GM18508 (cell line): ENCODE results near the gene EIF2S2.

Source experiments
- ATAC-seq: cut with Tn5 transposase; IDR thresholded peaks from one replicate; pipeline ENCODE4 v1.9.1; 2021; ENCODE audit warnings: moderate number of reproducible peaks; ENCODE audit not compliant: insufficient read depth, unreplicated experiment

EIF2S2 gene

DNA sequence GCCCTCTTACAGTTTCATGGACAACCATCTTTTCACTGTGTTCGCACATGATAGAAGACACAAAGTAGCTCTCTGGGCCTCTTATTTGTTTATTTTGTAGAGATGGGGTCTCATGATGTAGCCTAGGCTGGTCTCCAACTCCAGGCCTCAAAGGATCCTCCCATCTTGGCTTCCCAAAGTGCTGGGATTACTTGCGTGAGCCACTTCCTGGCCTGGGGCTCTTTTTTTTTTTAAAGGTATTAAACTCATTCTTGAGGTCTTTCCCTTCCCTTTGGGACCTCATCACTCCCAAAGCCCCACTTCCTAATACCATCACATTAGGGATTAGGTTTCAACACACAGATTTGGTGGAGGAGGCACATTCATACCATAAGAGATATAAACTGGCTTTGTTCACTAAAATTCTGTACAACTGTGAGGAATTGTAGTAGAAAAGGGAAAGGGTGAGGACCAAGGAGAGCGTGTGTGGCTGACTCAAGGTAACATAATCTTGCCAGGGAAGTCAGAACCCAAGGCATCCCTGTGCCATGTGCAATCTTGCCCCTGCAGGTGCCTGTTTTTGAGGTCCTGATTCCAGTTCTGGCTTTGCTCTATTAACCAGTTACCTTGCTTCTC is 45.5 kb downstream of the EIF2S2 start:
- no peak for ATAC-seq

DNA sequence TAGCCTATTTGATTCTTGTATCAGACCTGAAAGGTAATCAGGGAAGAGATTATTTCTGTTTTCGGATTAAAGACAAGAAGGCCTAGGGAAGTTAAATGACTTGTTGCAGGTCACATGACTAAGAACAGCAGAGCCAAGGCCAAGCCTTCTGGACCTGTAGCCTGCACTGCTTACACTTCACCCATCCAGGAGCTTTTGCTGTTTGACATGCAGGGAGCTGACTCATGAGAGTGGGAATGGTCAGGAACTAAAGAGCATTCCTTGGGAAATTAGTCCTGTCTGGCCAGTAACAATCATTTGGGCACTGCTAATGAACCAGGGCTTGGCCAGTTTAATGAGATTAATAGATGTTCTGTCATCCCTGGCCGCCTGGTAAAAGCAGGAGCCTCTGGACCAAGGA is 46.8 kb downstream of the EIF2S2 start:
- no peak for ATAC-seq

DNA sequence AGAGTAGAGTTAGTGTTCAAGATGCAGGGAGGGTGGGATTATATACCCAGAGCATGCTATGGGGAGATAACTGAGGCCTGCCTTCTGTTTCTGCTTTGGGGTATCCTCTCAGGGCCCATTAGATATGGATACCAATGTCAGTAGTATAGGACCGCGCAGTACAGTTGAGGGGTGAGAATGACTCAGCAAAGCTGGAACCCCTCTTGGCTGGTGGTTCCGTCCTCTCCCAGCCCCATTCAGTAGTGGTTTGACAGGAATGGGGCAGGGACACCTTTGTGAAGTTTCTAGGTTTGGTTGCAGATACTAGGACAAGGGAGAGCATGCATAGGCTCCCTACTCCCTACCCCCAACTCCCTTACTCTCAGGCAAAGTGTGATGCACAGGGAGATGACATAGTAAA is 47.8 kb downstream of the EIF2S2 start:
- ATAC-seq, result no peak

- no peak for ATAC-seq
Observed at GRCh38 chr20:34062570-34063482, 49.2 kb downstream of the EIF2S2 start.

DNA sequence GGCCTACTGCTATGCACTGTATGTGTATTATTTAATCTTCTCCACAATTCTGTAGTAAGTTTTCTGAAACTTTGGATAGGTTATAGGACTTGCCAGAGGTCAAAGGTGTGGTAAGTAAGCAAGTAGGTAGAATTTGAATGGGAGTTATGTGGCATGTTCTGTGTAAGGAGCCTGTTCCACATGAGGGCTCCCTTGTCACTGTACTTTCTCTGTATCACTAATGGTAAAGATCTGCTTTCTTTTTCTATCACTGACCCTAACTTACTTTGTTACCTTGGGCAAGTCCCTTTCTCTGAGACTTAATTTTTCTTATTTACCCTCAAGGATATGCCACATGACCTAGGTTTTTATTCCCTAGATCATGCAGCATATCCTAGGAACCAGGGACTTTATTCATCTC is 50.3 kb downstream of the EIF2S2 start:
- ATAC-seq, result no peak

- no peak for ATAC-seq
Observed at GRCh38 chr20:34060970-34061369, 51.1 kb downstream of the EIF2S2 start.

GRCh38 chr20:34058831-34059230 is 53.2 kb downstream of the EIF2S2 start:
- no peak for ATAC-seq

DNA sequence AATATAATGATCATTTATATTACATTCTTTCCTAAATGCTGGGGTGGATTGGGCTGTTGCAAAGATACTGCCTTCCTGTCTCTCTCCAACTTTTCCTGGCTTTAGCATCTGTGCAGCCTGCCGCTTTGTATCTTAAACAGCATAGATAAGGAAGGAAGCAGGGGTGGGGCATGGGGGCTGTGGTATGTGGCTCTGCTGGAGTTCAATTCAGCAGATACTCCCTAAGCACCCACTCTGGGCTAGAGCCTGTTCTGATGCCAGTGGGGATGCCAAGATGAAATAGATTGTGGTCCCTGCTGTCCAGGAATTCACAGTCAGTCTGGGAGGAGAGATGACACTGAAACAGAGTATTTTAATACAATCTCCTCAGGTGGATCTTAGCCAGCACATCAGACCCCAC is 56.8 kb downstream of the EIF2S2 start:
- no peak for ATAC-seq

DNA sequence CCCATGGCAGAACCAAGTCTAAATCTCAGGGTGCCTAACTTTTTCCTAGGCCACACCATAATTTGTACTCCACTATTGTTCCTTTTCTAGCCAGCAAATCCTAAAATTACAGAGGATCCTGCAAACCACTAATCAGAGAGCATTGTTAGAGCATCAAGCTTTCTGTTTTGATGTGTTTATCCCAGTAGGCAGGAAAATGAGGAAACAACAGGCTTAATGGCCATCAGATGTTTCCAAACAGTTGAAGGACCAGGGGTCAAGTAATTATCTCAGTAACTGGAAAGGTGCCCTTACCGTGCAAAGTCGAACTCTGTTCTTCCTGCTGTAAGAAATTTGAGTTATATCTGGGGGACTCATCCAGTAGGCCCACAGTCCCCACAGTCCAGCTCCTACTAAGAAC is 59.6 kb downstream of the EIF2S2 start:
- ATAC-seq, result no peak

GRCh38 chr20:34049897-34050695 is 61.9 kb downstream of the EIF2S2 start:
- ATAC-seq, result no peak

DNA sequence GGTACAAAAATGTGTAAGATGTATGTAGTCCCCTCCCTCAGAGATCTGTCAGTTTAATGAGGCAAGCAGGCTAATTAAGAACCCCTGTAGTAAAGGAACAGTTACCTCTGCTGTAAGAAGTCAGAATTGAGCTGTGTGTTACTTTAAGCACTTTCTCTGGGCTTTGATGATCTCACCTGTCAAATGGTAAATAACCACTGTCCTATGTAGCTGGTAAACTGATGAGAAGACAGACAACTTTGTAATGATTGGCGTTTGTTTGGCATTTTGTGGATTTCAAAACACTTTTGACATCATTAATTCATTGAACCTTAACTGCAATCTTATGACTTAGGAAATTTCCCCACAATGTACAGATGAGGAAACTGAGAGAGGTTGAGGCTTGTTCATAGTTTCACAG is 62.7 kb downstream of the EIF2S2 start:
- ATAC-seq, result no peak

GRCh38 chr20:34047917-34048316 is 64.1 kb downstream of the EIF2S2 start:
- ATAC-seq, result no peak

GRCh38 chr20:34047010-34047687 is 64.9 kb downstream of the EIF2S2 start:
- no peak for ATAC-seq

GRCh38 chr20:34045930-34046725 is 65.9 kb downstream of the EIF2S2 start:
- ATAC-seq, result no peak

DNA sequence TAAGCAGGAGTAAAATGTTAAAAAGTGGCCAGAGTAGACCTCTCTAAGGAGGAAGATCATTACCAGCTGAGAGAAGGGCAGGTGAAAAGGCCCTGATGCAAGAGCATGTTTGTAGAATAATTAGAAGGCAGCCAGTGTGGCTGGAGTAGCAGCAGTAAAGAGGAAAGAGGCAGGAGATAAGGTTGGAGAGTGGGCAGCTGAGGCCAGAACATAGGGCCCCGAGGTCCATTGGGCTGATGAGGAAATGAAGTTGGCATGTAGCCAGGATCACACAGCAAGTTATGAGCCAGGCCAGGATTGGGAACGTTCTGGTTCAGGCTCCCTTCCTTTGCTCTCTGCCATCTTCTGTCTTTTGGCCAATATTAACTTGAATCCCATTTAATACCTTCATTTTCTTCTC is 66.7 kb downstream of the EIF2S2 start:
- no peak for ATAC-seq

GRCh38 chr20:34043025-34043424 is 69.0 kb downstream of the EIF2S2 start:
- no peak for ATAC-seq

GRCh38 chr20:34042262-34042661 is 69.8 kb downstream of the EIF2S2 start:
- ATAC-seq, result no peak

GRCh38 chr20:34041226-34041625 is 70.8 kb downstream of the EIF2S2 start:
- no peak for ATAC-seq

GRCh38 chr20:34040300-34040995 is 71.6 kb downstream of the EIF2S2 start:
- ATAC-seq, result no peak
